ENCODE data around the gene GJA9. TPM values are rescaled to one million over a fixed set of nuclear protein-coding genes. Genes with fewer than 3 reads are reported as not detected.
"Not testable (repeated sequence)": the region's sequence is repeated elsewhere in the genome, so short reads cannot be mapped to it uniquely, and the experiment has no call there.

Gene GJA9
- polyA plus RNA-seq, 3 donors from 2014 or later: not detected

- H3K9me3 Mint-ChIP-seq: no peaks in the 10 kb centered on the region
- peaks cover 12 to 26% of the 10 kb centered on the region in 2 donors for H3K4me1 Mint-ChIP-seq
- peaks cover 0 to 12% (median 8%) of the 10 kb centered on the region in 3 donors for H3K36me3 Mint-ChIP-seq
- H3K4me3 Mint-ChIP-seq: no peak overlapping the region
- DNase-seq: no peak
- H3K27ac Mint-ChIP-seq: peak overlapping the region in 1 of 6 donors; percentile 19
- peaks cover 0 to 3% (median 0%) of the 10 kb centered on the region in 3 donors for H3K27me3 Mint-ChIP-seq (ENCODE audit: low read depth in 3 of 3)
Observed at GRCh38 chr1:38865112-38865715, 16.2 kb downstream of the GJA9 start.

DNA sequence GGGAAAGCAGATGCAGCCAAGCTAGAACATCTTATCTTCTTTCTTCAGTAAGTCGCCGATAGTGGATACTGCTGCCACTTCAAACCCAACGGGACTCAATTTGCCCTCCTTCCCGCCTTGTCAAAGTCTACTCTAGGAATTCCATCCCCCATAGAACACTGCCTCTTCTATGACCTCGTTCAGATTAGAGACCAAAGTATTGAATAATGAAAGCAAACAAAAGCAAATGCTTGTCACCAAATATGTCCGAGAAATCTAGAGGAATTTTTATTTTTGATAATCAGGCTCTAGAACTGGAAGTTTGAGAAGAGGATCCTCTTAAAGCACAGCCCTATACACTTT is 21.0 kb downstream of the GJA9 start:
- Mint-ChIP-seq H3K4me1 (peaks cover 29 to 58% of the 10 kb centered on the region in 2 donors), H3K27me3 (ENCODE audit: low read depth in 3 of 3) (peaks cover 0 to 16% (median 0%) of the 10 kb centered on the region in 3 donors)
- no peak for DNase-seq

GRCh38 chr1:38859561-38860453 is 21.6 kb downstream of the GJA9 start, which contains the start of gene RRAGC:
TSS of gene RRAGC (minus strand) at chr1:38859772. CDS start at chr1:38859646, 126 bp downstream.
- Mint-ChIP-seq H3K9me3 (no peaks in the 10 kb centered on the region), H3K36me3 (peaks cover 6 to 14% (median 7%) of the 10 kb centered on the region in 3 donors), H3K4me1 (peaks cover 31 to 64% of the 10 kb centered on the region in 2 donors), H3K27me3 (ENCODE audit: low read depth in 3 of 3) (peaks cover 0 to 16% (median 0%) of the 10 kb centered on the region in 3 donors), H3K27ac (peak within 1 kb of the TSS; percentile 87 to 98 (median 94)), H3K4me3 (peak within 1 kb of the TSS; percentile 93 to 97 (median 97))
- DNase-seq: peak; percentile 98

More for the DNA sequence above, 21.0 kb downstream of the GJA9 start:
- peak overlapping the region; percentile 87 to 98 (median 94) for H3K27ac Mint-ChIP-seq
- no peaks in the 10 kb centered on the region for H3K9me3 Mint-ChIP-seq
- peak overlapping the region; percentile 93 to 97 (median 97) for H3K4me3 Mint-ChIP-seq
- peaks cover under 1 to 8% (median 1%) of the 10 kb centered on the region in 3 donors for H3K36me3 Mint-ChIP-seq

- H3K9me3 Mint-ChIP-seq: no peaks in the 10 kb centered on the region
- peaks cover 31 to 64% of the 10 kb centered on the region in 2 donors for H3K4me1 Mint-ChIP-seq
- peak overlapping the region; percentile 76 to 92 (median 90) for H3K27ac Mint-ChIP-seq
- H3K36me3 Mint-ChIP-seq: peaks cover 6 to 16% (median 7%) of the 10 kb centered on the region in 3 donors
- DNase-seq: peak in 2 of 3 donors; percentile 32 to 37
- H3K27me3 Mint-ChIP-seq (ENCODE audit: low read depth in 3 of 3): peaks cover 0 to 16% (median 0%) of the 10 kb centered on the region in 3 donors
- H3K4me3 Mint-ChIP-seq: peak overlapping the region; percentile 93 to 97 (median 97)
Observed at GRCh38 chr1:38858833-38859560, 22.4 kb downstream of the GJA9 start.

- peaks cover 17 to 25% (median 19%) of the 10 kb centered on the region in 3 donors for H3K36me3 Mint-ChIP-seq
- H3K27ac Mint-ChIP-seq: peak overlapping the region in 1 of 6 donors; percentile 5
- no peak overlapping the region for H3K4me3 Mint-ChIP-seq
- H3K4me1 Mint-ChIP-seq: peaks cover 8 to 21% of the 10 kb centered on the region in 2 donors
- DNase-seq: no peak
- H3K9me3 Mint-ChIP-seq: no peaks in the 10 kb centered on the region
- H3K27me3 Mint-ChIP-seq (ENCODE audit: low read depth in 3 of 3): peaks cover 0 to 4% (median 0%) of the 10 kb centered on the region in 3 donors
Observed at GRCh38 chr1:38852780-38853179, 28.6 kb downstream of the GJA9 start.

- Mint-ChIP-seq H3K27ac (no peak overlapping the region), H3K36me3 (peaks cover 35 to 53% (median 43%) of the 10 kb centered on the region in 3 donors), H3K4me3 (no peak overlapping the region), H3K27me3 (ENCODE audit: low read depth in 3 of 3) (peaks cover 0 to 2% (median 0%) of the 10 kb centered on the region in 3 donors), H3K4me1 (peaks cover 0 to 11% of the 10 kb centered on the region in 2 donors), H3K9me3 (no peaks in the 10 kb centered on the region)
- no peak for DNase-seq
Observed at GRCh38 chr1:38848071-38848470, 33.3 kb downstream of the GJA9 start.

- Mint-ChIP-seq H3K4me1 (peaks cover 0 to 16% of the 10 kb centered on the region in 2 donors), H3K9me3 (no peaks in the 10 kb centered on the region), H3K27me3 (ENCODE audit: low read depth in 3 of 3) (peaks cover 0 to 2% (median 0%) of the 10 kb centered on the region in 3 donors), H3K4me3 (no peak overlapping the region), H3K27ac (no peak overlapping the region), H3K36me3 (peaks cover 35 to 55% (median 46%) of the 10 kb centered on the region in 3 donors)
- DNase-seq: no peak
Observed at GRCh38 chr1:38846210-38846609, 35.2 kb downstream of the GJA9 start.

DNA sequence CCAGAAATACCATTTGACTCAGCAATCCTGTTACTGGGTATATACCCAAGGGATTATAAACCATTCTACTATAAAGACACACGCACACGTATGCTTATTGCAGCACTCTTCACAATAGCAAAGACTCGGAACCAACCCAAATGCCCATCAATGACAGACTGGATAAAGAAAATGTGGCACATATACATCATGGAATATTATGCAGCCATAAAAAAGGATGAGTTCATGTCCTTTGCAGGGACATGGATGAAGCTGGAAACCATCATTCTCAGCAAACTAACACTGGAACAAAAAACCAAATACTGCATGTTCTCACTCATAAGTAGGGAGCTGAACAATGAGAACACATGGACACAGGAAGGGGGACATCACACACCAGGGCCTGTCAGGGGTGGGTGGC is 36.3 kb downstream of the GJA9 start:
- H3K9me3 Mint-ChIP-seq; H3K27me3 Mint-ChIP-seq (ENCODE audit: low read depth in 3 of 3): not testable (repeated sequence)
- H3K27ac Mint-ChIP-seq: peak overlapping the region in 1 of 6 donors; percentile 43

GRCh38 chr1:38840281-38840680 is 41.1 kb downstream of the GJA9 start:
- H3K4me3 Mint-ChIP-seq: no peak overlapping the region
- H3K27ac Mint-ChIP-seq: peak overlapping the region in 4 of 6 donors; percentile 9 to 47 (median 38)
- no peak for DNase-seq
- no peaks in the 10 kb centered on the region for H3K9me3 Mint-ChIP-seq
- H3K4me1 Mint-ChIP-seq: peaks cover 10 to 28% of the 10 kb centered on the region in 2 donors
- peaks cover 27 to 58% (median 40%) of the 10 kb centered on the region in 3 donors for H3K36me3 Mint-ChIP-seq
- peaks cover 0 to 2% (median 0%) of the 10 kb centered on the region in 3 donors for H3K27me3 Mint-ChIP-seq (ENCODE audit: low read depth in 3 of 3)

More for the DNA sequence above, 36.3 kb downstream of the GJA9 start:
- peaks cover 6 to 23% of the 10 kb centered on the region in 2 donors for H3K4me1 Mint-ChIP-seq
- not testable (repeated sequence) for H3K4me3 Mint-ChIP-seq, DNase-seq
- peaks cover 34 to 57% (median 39%) of the 10 kb centered on the region in 3 donors for H3K36me3 Mint-ChIP-seq

- Mint-ChIP-seq H3K9me3 (no peaks in the 10 kb centered on the region), H3K27ac (peak overlapping the region in 2 of 6 donors; percentile 16 to 35), H3K36me3 (peaks cover 20 to 49% (median 30%) of the 10 kb centered on the region in 3 donors), H3K4me3 (peak overlapping the region in 3 of 5 donors; percentile 35 to 71 (median 49)), H3K4me1 (peaks cover 10 to 27% of the 10 kb centered on the region in 2 donors), H3K27me3 (ENCODE audit: low read depth in 3 of 3) (no peaks in the 10 kb centered on the region)
- no peak for DNase-seq
Observed at GRCh38 chr1:38839363-38839762, 42.0 kb downstream of the GJA9 start.

- not testable (repeated sequence) for H3K4me3 Mint-ChIP-seq; H3K27me3 Mint-ChIP-seq (ENCODE audit: low read depth in 3 of 3); H3K9me3 Mint-ChIP-seq; DNase-seq; H3K27ac Mint-ChIP-seq
- Mint-ChIP-seq H3K4me1 (peaks cover 10 to 12% of the 10 kb centered on the region in 2 donors), H3K36me3 (peaks cover 12 to 27% (median 12%) of the 10 kb centered on the region in 3 donors)
Observed at GRCh38 chr1:38836316-38836715, 45.1 kb downstream of the GJA9 start.

- peak; percentile 53 to 62 (median 59) for DNase-seq
- Mint-ChIP-seq H3K27me3 (ENCODE audit: low read depth in 3 of 3) (peaks cover 0 to 4% (median 0%) of the 10 kb centered on the region in 3 donors), H3K4me3 (no peak overlapping the region), H3K4me1 (peaks cover 5 to 7% of the 10 kb centered on the region in 2 donors), H3K9me3 (no peaks in the 10 kb centered on the region), H3K27ac (no peak overlapping the region), H3K36me3 (peaks cover 9 to 21% (median 12%) of the 10 kb centered on the region in 3 donors)
Observed at GRCh38 chr1:38834937-38835827, 46.2 kb downstream of the GJA9 start.

Measured in immature natural killer cell (primary cell).